HG03097 (cell line): Measurements from ENCODE around the gene TDRD10.

Experiments used
- ATAC-seq: cut with Tn5 transposase; IDR thresholded peaks from one replicate; pipeline ENCODE4 v1.9.1; 2021; ENCODE audit not compliant: unreplicated experiment, low FRiP score

The TDRD10 gene

GRCh38 chr1:154575951-154576566 lies 74.0 kb downstream of the TDRD10 start:
- ATAC-seq, result no peak

GRCh38 chr1:154577346-154578057 lies 75.5 kb downstream of the TDRD10 start:
- ATAC-seq, result no peak

- no peak for ATAC-seq
Observed at GRCh38 chr1:154578058-154578418, 76.0 kb downstream of the TDRD10 start.

GRCh38 chr1:154579374-154579773 lies 77.4 kb downstream of the TDRD10 start:
- ATAC-seq, result no peak

GRCh38 chr1:154581766-154582165 lies 79.7 kb downstream of the TDRD10 start:
- no peak for ATAC-seq

- no peak for ATAC-seq
Observed at GRCh38 chr1:154582885-154583284, 80.9 kb downstream of the TDRD10 start.

GRCh38 chr1:154583773-154584172 lies 81.8 kb downstream of the TDRD10 start:
- no peak for ATAC-seq

- ATAC-seq, result no peak
Observed at GRCh38 chr1:154584267-154584994, 82.4 kb downstream of the TDRD10 start.

GRCh38 chr1:154586231-154586630 lies 84.2 kb downstream of the TDRD10 start:
- ATAC-seq, result no peak

GRCh38 chr1:154586641-154587040 lies 84.6 kb downstream of the TDRD10 start:
- no peak for ATAC-seq

GRCh38 chr1:154589780-154590179 lies 87.8 kb downstream of the TDRD10 start:
- ATAC-seq, result no peak

- no peak for ATAC-seq
Observed at GRCh38 chr1:154590756-154591155, 88.7 kb downstream of the TDRD10 start.

GRCh38 chr1:154591206-154591605 lies 89.2 kb downstream of the TDRD10 start:
- ATAC-seq, result no peak

- ATAC-seq, result no peak
Observed at GRCh38 chr1:154593390-154593789, 91.4 kb downstream of the TDRD10 start.

GRCh38 chr1:154594811-154595210 lies 92.8 kb downstream of the TDRD10 start:
- ATAC-seq, result no peak

- ATAC-seq, result no peak
Observed at GRCh38 chr1:154595621-154596020, 93.6 kb downstream of the TDRD10 start.
